ENCODE measurements around the gene SRPK1.

SRPK1 gene

DNA sequence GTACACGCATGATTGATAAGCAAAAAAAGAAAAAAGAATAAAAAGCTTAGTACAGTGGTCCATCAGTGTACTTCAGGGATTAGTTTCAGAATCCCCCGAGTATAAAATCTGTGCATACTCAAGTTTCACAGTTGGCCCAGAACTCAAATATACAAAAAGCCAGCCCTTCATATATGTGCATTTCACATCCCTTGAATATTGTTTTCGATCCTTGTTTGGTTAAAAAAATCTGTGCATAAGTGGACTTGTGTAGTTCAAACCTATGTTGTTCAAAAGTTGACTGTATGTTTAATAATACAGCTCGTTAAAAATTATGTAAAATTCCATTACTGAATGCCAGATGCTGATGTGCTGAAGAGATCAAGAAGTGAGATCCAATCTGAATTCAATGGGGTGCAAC is 61.5 kb downstream of the SRPK1 start:
- no peak overlapping the region for H3K27ac ChIP-seq
- H3K36me3 ChIP-seq = peaks cover 77% of the 10 kb centered on the region
- no peaks in the 10 kb centered on the region for H3K9me3 ChIP-seq
- no peaks in the 10 kb centered on the region for H3K4me1 ChIP-seq (ENCODE audit: control insufficient read depth in 1 of 2, insufficient read depth in 1 of 2, low read depth in 1 of 2, low read length in 1 of 2)
- H3K27me3 ChIP-seq = no peaks in the 10 kb centered on the region
- H3K4me3 ChIP-seq (ENCODE audit: low read depth in 1 of 2, low read length in 1 of 2) = no peak overlapping the region
- TF ChIP-seq, protein P1, sequence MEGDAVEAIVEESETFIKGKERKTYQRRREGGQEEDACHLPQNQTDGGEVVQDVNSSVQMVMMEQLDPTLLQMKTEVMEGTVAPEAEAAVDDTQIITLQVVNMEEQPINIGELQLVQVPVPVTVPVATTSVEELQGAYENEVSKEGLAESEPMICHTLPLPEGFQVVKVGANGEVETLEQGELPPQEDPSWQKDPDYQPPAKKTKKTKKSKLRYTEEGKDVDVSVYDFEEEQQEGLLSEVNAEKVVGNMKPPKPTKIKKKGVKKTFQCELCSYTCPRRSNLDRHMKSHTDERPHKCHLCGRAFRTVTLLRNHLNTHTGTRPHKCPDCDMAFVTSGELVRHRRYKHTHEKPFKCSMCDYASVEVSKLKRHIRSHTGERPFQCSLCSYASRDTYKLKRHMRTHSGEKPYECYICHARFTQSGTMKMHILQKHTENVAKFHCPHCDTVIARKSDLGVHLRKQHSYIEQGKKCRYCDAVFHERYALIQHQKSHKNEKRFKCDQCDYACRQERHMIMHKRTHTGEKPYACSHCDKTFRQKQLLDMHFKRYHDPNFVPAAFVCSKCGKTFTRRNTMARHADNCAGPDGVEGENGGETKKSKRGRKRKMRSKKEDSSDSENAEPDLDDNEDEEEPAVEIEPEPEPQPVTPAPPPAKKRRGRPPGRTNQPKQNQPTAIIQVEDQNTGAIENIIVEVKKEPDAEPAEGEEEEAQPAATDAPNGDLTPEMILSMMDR (IDR thresholded peaks at IDR 0.05) = no peak

GRCh38 chr6:35857853-35858252 is 63.0 kb downstream of the SRPK1 start:
- Histone ChIP-seq H3K9me3 (no peaks in the 10 kb centered on the region), H3K27ac (no peak overlapping the region), H3K4me3 (ENCODE audit: low read depth in 1 of 2, low read length in 1 of 2) (no peak overlapping the region), H3K27me3 (no peaks in the 10 kb centered on the region), H3K36me3 (peaks cover 88% of the 10 kb centered on the region), H3K4me1 (ENCODE audit: control insufficient read depth in 1 of 2, insufficient read depth in 1 of 2, low read depth in 1 of 2, low read length in 1 of 2) (peaks cover 11 to 14% of the 10 kb centered on the region in 2 experiments)
- TF ChIP-seq, protein P1 (IDR thresholded peaks at IDR 0.05) = no peak

GRCh38 chr6:35856250-35856649 is 64.6 kb downstream of the SRPK1 start:
- TF ChIP-seq, protein P1 (IDR thresholded peaks at IDR 0.05) = no peak
- Histone ChIP-seq H3K9me3 (no peaks in the 10 kb centered on the region), H3K27me3 (no peaks in the 10 kb centered on the region), H3K36me3 (peaks cover 85% of the 10 kb centered on the region), H3K4me3 (ENCODE audit: low read depth in 1 of 2, low read length in 1 of 2) (no peak overlapping the region), H3K27ac (peak overlapping the region; percentile 7), H3K4me1 (ENCODE audit: control insufficient read depth in 1 of 2, insufficient read depth in 1 of 2, low read depth in 1 of 2, low read length in 1 of 2) (peaks cover 27 to 30% of the 10 kb centered on the region in 2 experiments)

GRCh38 chr6:35852994-35853393 is 67.9 kb downstream of the SRPK1 start:
- no peaks in the 10 kb centered on the region for H3K9me3 ChIP-seq
- H3K27me3 ChIP-seq = no peaks in the 10 kb centered on the region
- peaks cover 64% of the 10 kb centered on the region for H3K36me3 ChIP-seq
- H3K4me3 ChIP-seq (ENCODE audit: low read depth in 1 of 2, low read length in 1 of 2) = no peak overlapping the region
- TF ChIP-seq, protein P1 (IDR thresholded peaks at IDR 0.05) = no peak
- H3K27ac ChIP-seq = peak overlapping the region; percentile 84
- H3K4me1 ChIP-seq (ENCODE audit: control insufficient read depth in 1 of 2, insufficient read depth in 1 of 2, low read depth in 1 of 2, low read length in 1 of 2) = peaks cover 58 to 61% of the 10 kb centered on the region in 2 experiments

GRCh38 chr6:35850208-35850607 is 70.7 kb downstream of the SRPK1 start:
- H3K36me3 ChIP-seq = peaks cover 56% of the 10 kb centered on the region
- peak overlapping the region; percentile 84 for H3K27ac ChIP-seq
- peaks cover 68 to 70% of the 10 kb centered on the region in 2 experiments for H3K4me1 ChIP-seq (ENCODE audit: control insufficient read depth in 1 of 2, insufficient read depth in 1 of 2, low read depth in 1 of 2, low read length in 1 of 2)
- TF ChIP-seq, protein P1 (IDR thresholded peaks at IDR 0.05) = no peak
- no peaks in the 10 kb centered on the region for H3K27me3 ChIP-seq
- H3K4me3 ChIP-seq (ENCODE audit: low read depth in 1 of 2, low read length in 1 of 2) = peak overlapping the region; percentile 27 to 45
- H3K9me3 ChIP-seq = no peaks in the 10 kb centered on the region

- TF ChIP-seq, protein P1 (IDR thresholded peaks at IDR 0.05) = no peak
Measured at GRCh38 chr6:35844290-35844689, 76.6 kb downstream of the SRPK1 start.

More at GRCh38 chr6:35844290-35844689, 76.6 kb downstream of the SRPK1 start:
- Histone ChIP-seq H3K27ac (peak overlapping the region; percentile 58), H3K36me3 (peaks cover 71% of the 10 kb centered on the region), H3K9me3 (no peaks in the 10 kb centered on the region), H3K4me1 (ENCODE audit: control insufficient read depth in 1 of 2, insufficient read depth in 1 of 2, low read depth in 1 of 2, low read length in 1 of 2) (peaks cover 20 to 24% of the 10 kb centered on the region in 2 experiments), H3K27me3 (no peaks in the 10 kb centered on the region), H3K4me3 (ENCODE audit: low read depth in 1 of 2, low read length in 1 of 2) (no peak overlapping the region)

All from neutrophil (primary cell).